B cell (primary cell): ENCODE data around the gene ZBTB17. TPM values are rescaled to one million over a fixed set of nuclear protein-coding genes. Genes with fewer than 3 reads are reported as not detected.

Source experiments
- ATAC-seq: fragments of 200-7000 bp; cut with Tn5 transposase; one replicate; pipeline ENCODE4 v1.10.0; 2021; ENCODE audit warnings: low read depth, mild to moderate bottlenecking, moderate number of reproducible peaks, moderate library complexity
- CTCF ChIA-PET: fragments of 350-600 bp; sonication (Branson Sonifier 250); formaldehyde crosslinking; loops from one replicate; lab custom pipeline; 2021; ENCODE audit warnings: antibody characterized with exemption, inconsistent platforms; lab: Charles Lee
- POLR2A ChIA-PET: fragments of 350-600 bp; sonication (Branson Sonifier 250); formaldehyde crosslinking; loops from one replicate; lab custom pipeline; 2021; ENCODE audit warnings: antibody characterized with exemption; lab: Charles Lee
- DNase-seq: peaks from one replicate; pipeline ENCODE4 v3.0.0; 2013
- H2AFZ ChIP-seq: 2 replicates; pipeline ENCODE4 v1.6.1; 2012; ENCODE audit warnings: mild to moderate bottlenecking, low read depth, low read length; ENCODE audit not compliant: insufficient read depth, poor library complexity, severe bottlenecking
- H3K27ac ChIP-seq, 2 donors: 1 replicate in 1 of 2; 2 replicates in 1 of 2; pipeline ENCODE4 v1.5.1; 2012 to 2013; ENCODE audit warnings: low read length in 2 of 2, mild to moderate bottlenecking in 2 of 2, moderate library complexity in 1 of 2
- H3K27me3 ChIP-seq, 4 experiments: fragments of 200-600 bp in 1 of 4; sonication (generic) in 1 of 4; replicated peaks in 1 of 4; 1 replicate in 2 of 4; 2 replicates in 2 of 4; pipeline versions ENCODE4 v1.6.1 to v1.7.0; 2013 to 2016; ENCODE audit warnings: low read length in 3 of 4, mild to moderate bottlenecking in 2 of 4, mixed read lengths in 1 of 4, moderate library complexity in 1 of 4; ENCODE audit not compliant: insufficient read depth in 4 of 4, control insufficient read depth in 3 of 4; ENCODE audit errors: control extremely low read depth in 1 of 4
- H3K36me3 ChIP-seq, 2 experiments: replicated peaks in 1 of 2; 1 replicate in 1 of 2; 2 replicates in 1 of 2; pipeline versions ENCODE4 v1.6.1 to v1.7.1; 2013; ENCODE audit warnings: low read length in 1 of 2; ENCODE audit not compliant: insufficient read depth in 2 of 2, control insufficient read depth in 1 of 2; ENCODE audit errors: control extremely low read depth in 1 of 2, extremely low read depth in 1 of 2
- H3K4me1 ChIP-seq, 2 donors: fragments of 200-600 bp in 1 of 2; sonication (generic) in 1 of 2; 1 replicate in 1 of 2; 2 replicates in 1 of 2; pipeline versions ENCODE4 v1.5.1 to v1.6.1; 2013 to 2017; ENCODE audit warnings: low read length in 2 of 2; ENCODE audit not compliant: control insufficient read depth in 2 of 2, insufficient read depth in 2 of 2
- H3K4me2 ChIP-seq: replicated peaks from 2 replicates; pipeline ENCODE3; 2012; ENCODE audit warnings: mild to moderate bottlenecking, low read depth, low read length; ENCODE audit not compliant: poor library complexity, severe bottlenecking
- H3K4me3 ChIP-seq, 5 experiments: fragments of 200-600 bp in 1 of 5; sonication (generic) in 1 of 5; 1 replicate in 3 of 5; 2 replicates in 2 of 5; pipeline versions ENCODE4 v1.5.1 to v1.7.0; 2011 to 2016; ENCODE audit warnings: low read length in 4 of 5, mild to moderate bottlenecking in 4 of 5, low read depth in 2 of 5, control low read depth in 1 of 5, moderate library complexity in 1 of 5; ENCODE audit not compliant: insufficient read depth in 1 of 5; ENCODE audit errors: control extremely low read depth in 1 of 5, extremely low read depth in 1 of 5
- H3K79me2 ChIP-seq: fragments of 200-600 bp; sonication (generic); one replicate; pipeline ENCODE4 v1.6.0; 2016; ENCODE audit warnings: low read length; ENCODE audit not compliant: control insufficient read depth, insufficient read depth
- H3K9ac ChIP-seq: fragments of 200-600 bp; sonication (generic); 2 replicates; pipeline ENCODE4 v1.6.1; 2017; ENCODE audit warnings: mild to moderate bottlenecking, low read length, moderate library complexity
- H3K9me3 ChIP-seq, 3 donors: one replicate each; pipeline versions ENCODE4 v1.6.1 to v1.7.1; 2013; ENCODE audit warnings: low read length in 2 of 3; ENCODE audit not compliant: control insufficient read depth in 2 of 3, insufficient read depth in 1 of 3; ENCODE audit errors: control extremely low read depth in 1 of 3
- H4K20me1 ChIP-seq: 2 replicates; pipeline ENCODE4 v1.6.0; 2012; ENCODE audit warnings: mild to moderate bottlenecking, low read length; ENCODE audit not compliant: insufficient read depth, control insufficient read depth, poor library complexity, severe bottlenecking
- H3K27ac Mint-ChIP-seq: one replicate; pipeline ENCODE4 v1.8.0; 2021; ENCODE audit warnings: mixed read lengths
- H3K27me3 Mint-ChIP-seq: one replicate; pipeline ENCODE4 v1.8.0; 2021; ENCODE audit warnings: mixed read lengths
- H3K4me1 Mint-ChIP-seq: one replicate; pipeline ENCODE4 v1.8.0; 2021; ENCODE audit warnings: mixed read lengths
- H3K4me3 Mint-ChIP-seq: one replicate; pipeline ENCODE4 v1.8.0; 2021; ENCODE audit warnings: mixed read lengths
- H3K9me3 Mint-ChIP-seq: one replicate; pipeline ENCODE4 v1.8.0; 2022; ENCODE audit warnings: mixed read lengths; ENCODE audit not compliant: insufficient read depth
- EZH2 ChIP-seq: IDR thresholded peaks from 2 replicates; pipeline ENCODE4 v1.6.1; 2012; ENCODE audit warnings: borderline replicate concordance, low read depth, mild to moderate bottlenecking, moderate library complexity, low read length; ENCODE audit not compliant: insufficient read depth, poor library complexity, severe bottlenecking
- WGBS: methylation state at CpG from one replicate; pipeline ENCODE4 v1.1.5; 2013; ENCODE audit warnings: missing lambda C conversion rate; ENCODE audit not compliant: insufficient coverage; 5-methylcytosine and 5-hydroxymethylcytosine counted together
- intact Hi-C: fragments of 100-400 bp; cut with micrococcal nuclease; formaldehyde crosslinking; loops from one replicate; pipeline ENCODE4 v1.10.0; 2022
- polyA plus RNA-seq: library from polyadenylated mRNA; depleted of rRNA; stranded (reverse); fragments of >200 nt; gene quantifications from 2 replicates; pipeline ENCODE4 v1.2.3, GENCODE V29; 2012
- total RNA-seq, 2 donors: library from RNA; stranded (reverse); fragments of 120-200 nt in 1 of 2; gene quantifications; 1 replicate in 1 of 2; 2 replicates in 1 of 2; pipeline versions ENCODE4 v1.2.3 to v1.2.4, GENCODE V29; 2013 to 2022
- TF ChIP-seq, protein P1 (sequence below): fragments of 200-600 bp; IDR thresholded peaks from one replicate; pipeline ENCODE4 v1.8.0; 2022; ENCODE audit warnings: antibody characterized with exemption, mild to moderate bottlenecking

ZBTB17 gene
- total and polyA plus RNA-seq, 2 donors (not counting 1 experiment from before 2014, with no cell fraction given): 94.1 to 157 TPM

DNA sequence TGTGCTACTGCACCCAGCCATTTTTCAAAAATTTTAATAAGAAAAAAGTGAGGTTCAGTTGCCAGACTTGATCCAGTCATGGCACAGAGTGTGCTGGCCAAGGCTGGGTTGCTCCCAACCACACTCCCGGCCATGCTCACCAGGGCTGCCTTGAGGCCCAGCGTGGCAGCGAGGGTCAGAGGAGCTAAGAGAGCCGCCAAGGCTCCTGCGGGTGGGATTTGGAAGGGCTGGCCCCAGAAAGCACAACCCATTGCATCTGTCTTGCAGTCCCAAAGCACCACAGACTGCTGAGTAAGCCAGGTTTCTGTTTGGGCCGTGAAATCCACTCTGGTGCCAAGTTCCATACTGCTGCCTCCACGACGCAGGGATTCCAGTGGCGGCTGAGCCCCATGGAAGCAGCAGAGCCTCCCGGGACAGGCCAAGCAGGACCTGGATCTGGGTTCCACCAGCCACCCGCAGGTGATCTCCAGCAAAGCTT lies 22.6 kb downstream of the ZBTB17 start:
- Mint-ChIP-seq H3K4me1 (peaks cover 75% of the 10 kb centered on the region), H3K9me3 (no peaks in the 10 kb centered on the region), H3K4me3 (no peak overlapping the region), H3K27me3 (no peaks in the 10 kb centered on the region), H3K27ac (peak overlapping the region; percentile 34)
- Histone ChIP-seq H3K79me2 (peaks cover 95% of the 10 kb centered on the region), H3K4me3 (no peak overlapping the region), H3K9me3 (no peaks in the 10 kb centered on the region), H4K20me1 (peaks cover 67% of the 10 kb centered on the region), H3K27ac (no peak overlapping the region), H3K27me3 (no peaks in the 10 kb centered on the region), H3K4me1 (peaks cover 39 to 41% of the 10 kb centered on the region in 2 donors), H3K4me2 (no peak overlapping the region), H3K36me3 (peaks cover 0 to 26% of the 10 kb centered on the region in 2 experiments), H3K9ac (no peak overlapping the region), H2AFZ (no peak overlapping the region)
- WGBS: 88% methylated on average over 11 of the region's 11 CpGs
- intact Hi-C loops: no loop called here
- CTCF ChIA-PET: no interaction called here
- POLR2A ChIA-PET: no interaction called here
- TF ChIP-seq EZH2: no peak
- TF ChIP-seq, protein P1, sequence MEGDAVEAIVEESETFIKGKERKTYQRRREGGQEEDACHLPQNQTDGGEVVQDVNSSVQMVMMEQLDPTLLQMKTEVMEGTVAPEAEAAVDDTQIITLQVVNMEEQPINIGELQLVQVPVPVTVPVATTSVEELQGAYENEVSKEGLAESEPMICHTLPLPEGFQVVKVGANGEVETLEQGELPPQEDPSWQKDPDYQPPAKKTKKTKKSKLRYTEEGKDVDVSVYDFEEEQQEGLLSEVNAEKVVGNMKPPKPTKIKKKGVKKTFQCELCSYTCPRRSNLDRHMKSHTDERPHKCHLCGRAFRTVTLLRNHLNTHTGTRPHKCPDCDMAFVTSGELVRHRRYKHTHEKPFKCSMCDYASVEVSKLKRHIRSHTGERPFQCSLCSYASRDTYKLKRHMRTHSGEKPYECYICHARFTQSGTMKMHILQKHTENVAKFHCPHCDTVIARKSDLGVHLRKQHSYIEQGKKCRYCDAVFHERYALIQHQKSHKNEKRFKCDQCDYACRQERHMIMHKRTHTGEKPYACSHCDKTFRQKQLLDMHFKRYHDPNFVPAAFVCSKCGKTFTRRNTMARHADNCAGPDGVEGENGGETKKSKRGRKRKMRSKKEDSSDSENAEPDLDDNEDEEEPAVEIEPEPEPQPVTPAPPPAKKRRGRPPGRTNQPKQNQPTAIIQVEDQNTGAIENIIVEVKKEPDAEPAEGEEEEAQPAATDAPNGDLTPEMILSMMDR: no peak
- ATAC-seq (no peak), DNase-seq (no peak)

DNA sequence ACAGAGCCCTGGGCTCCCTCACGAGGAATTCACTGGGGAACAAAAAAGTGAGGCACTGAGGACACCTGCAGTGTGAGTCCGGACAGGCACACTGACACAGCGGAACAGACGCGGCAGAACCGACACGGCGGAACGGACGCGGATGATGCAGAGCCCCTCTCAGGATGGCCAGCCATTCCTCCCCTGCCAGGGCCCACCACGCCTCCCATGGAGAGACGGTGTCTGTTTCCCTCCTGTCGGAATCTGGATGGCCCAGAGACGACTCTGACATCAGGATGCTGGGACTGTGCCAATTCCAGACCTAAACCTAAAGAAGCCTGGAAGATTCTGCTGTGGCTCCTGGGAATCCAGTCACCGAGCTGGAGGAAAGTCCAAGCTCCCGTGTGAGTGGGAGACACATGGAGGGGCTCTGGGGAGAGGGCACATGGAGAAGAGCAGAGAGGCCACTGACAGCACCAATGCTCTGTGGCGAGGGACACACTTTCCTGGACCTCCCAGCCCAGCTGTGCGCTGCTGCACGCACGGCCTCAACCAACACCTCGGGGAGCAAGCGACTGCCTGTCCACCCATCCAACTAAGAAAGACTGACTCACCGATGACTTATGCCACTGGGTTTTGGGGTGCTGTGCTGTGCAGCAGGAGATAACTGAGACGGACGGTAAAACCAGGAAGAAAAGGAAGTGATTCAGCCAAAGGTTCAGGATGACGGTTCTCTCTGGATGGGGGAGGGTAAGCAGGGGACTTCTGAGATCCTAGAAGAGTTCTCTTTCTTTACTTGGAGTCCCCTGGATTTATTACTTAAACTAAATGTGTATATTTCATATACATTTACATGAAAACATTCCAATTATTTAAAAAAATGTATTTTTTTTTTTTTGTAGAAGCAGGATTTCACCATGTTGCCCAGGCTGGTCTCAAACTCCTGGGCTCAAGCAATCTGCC lies 23.3 kb downstream of the ZBTB17 start:
- DNase-seq (peak; percentile 10), ATAC-seq (no peak)
- H2AFZ ChIP-seq: no peak overlapping the region
- Mint-ChIP-seq H3K9me3 (no peaks in the 10 kb centered on the region), H3K4me1 (peaks cover 76% of the 10 kb centered on the region), H3K27me3 (no peaks in the 10 kb centered on the region), H3K4me3 (peak overlapping the region; percentile 13), H3K27ac (peak overlapping the region; percentile 97)
- H3K27ac ChIP-seq: peak overlapping the region in 1 of 2 donors; percentile 15
- peaks cover 90% of the 10 kb centered on the region for H3K79me2 ChIP-seq
- 90% methylated on average over 21 of the region's 27 CpGs for WGBS
- POLR2A ChIA-PET: no interaction called here
- intact Hi-C loops: no loop called here
- H4K20me1 ChIP-seq: peaks cover 63% of the 10 kb centered on the region
- peaks cover 35 to 48% of the 10 kb centered on the region in 2 donors for H3K4me1 ChIP-seq
- no peak overlapping the region for H3K9ac ChIP-seq
- no peaks in the 10 kb centered on the region for H3K27me3 ChIP-seq
- H3K36me3 ChIP-seq: peaks cover 0 to 29% of the 10 kb centered on the region in 2 experiments
- TF ChIP-seq EZH2: no peak
- TF ChIP-seq, protein P1: no peak
- H3K4me2 ChIP-seq: no peak overlapping the region
- H3K9me3 ChIP-seq: no peaks in the 10 kb centered on the region
- no peak overlapping the region for H3K4me3 ChIP-seq
- CTCF ChIA-PET: interaction anchor here (0.9 to 1.5 kb wide), 3 partner anchors 12 to 139 kb away, joined by 3 to 7 read pairs (median 4); partner anchors contain the start of gene ZBTB17
